ENCODE measurements around the gene RHCG.

Gene RHCG

DNA sequence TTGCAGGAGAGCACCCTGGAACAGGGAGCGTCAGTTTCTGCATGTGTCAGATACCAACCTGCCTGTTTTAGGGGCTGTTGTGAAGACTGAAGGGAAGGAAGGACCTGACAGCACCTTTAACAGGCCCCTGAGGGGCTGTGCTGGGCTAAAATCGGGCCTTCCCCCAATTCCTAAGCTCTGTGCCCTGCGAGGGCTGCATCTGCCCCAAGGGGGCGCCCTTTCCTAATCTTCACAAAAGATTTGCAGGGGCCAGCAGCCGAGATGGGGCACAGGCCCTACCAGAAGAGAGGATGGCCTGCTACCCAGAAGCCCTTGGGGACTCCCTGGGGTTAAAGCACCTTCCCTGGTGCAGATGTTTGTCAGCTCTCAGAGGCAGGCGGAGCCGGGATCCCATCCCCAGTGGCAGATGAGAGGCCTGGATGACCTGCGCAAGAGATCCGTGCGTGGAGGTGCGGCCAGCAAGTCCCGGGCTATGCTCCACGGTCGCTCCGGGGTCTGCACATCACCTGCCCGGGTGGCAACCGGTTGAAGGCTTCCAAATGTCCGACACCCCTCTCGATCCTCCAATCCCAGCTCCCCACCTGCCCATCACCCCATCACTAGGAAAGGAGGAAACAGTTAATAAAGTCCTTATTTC, 53.6 kb downstream of the RHCG start:
- peak; percentile 77 for DNase-seq

- no peak for DNase-seq
Measured at GRCh38 chr15:89442155-89442554, 54.2 kb downstream of the RHCG start.

DNA sequence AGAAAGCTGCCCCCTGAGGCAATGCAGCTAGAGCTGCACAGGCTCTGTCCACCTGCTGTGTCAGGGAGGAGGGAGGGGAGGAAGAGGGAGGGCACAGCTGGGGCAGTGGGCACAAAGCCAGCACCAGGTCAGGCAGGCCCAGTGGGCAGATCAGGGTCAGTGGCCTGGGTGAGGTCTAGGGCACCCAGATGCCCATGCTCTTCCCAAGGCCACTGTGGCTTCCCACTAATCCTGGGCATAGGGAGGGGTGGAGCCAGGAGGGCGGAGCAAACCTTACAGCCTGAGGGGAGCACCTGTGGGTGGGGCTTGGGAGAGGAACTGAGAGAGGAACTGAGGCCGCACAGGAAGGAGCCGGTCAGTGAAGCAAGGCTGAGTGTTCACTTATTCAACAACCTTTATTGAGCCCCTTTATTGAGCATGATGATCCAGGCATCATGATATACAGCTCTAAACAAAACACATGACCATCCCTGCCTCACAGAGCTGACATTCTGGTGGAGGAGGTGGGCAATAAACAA, 55.0 kb downstream of the RHCG start:
- no peak for DNase-seq

DNA sequence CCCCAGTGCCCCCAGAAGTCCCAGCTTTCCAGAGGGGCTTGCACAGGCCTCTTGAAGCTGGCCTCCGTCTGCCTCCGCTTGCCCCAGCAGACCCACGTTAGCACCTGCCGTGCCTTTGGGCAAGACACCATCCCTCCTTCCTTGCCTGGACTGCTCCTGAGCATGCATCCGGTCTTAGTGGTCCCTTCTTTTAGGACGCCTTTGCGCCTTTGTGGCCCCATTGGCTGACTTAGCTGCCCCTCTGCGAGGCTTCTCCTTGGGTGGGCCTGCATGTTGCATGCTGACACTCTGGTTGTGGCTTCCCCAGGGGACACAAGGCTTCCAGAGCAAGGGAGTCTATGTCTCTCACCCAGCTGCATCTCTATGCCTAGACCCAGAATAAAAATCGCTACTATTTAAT, 56.6 kb downstream of the RHCG start:
- DNase-seq: no peak

DNA sequence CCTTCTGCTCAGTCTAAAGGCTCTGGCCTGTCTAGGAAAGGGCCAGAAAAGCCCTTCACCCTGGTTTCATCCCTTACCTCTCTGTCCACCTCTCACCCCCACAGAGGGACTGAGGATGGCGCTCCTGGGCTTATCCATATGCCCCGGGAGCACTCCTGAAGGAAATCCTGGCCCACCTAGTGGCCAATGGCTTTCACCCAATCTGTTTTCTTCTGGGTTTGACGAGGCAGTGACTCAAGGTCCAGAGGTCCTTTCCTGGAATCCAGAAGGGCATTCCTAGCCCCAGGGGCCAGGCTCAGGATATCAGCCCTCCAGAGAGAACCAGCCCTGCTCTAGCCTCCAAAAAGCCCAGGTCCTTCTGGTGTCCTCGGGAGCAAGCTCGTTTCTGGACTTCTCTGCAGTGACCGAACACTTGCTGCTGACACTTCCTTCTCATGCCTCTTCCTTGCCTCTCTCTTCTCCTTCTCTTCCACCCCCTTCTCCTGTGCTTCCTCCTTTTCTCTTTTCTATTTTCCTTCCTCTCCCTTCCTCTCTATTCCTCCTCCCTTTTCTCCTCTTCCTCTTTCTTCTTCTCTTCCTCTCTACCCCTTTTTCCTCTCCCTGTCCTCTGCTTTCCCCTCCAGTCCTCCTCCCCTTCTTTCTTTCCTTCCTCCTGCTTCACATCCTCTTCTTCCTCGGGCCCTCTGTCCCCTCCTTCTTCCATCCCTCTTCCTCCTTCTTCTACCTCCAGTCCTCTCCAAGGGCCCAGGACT, 59.6 kb downstream of the RHCG start:
- no peak for DNase-seq

- DNase-seq: no peak
Measured at GRCh38 chr15:89435362-89435761, 61.0 kb downstream of the RHCG start.

DNA sequence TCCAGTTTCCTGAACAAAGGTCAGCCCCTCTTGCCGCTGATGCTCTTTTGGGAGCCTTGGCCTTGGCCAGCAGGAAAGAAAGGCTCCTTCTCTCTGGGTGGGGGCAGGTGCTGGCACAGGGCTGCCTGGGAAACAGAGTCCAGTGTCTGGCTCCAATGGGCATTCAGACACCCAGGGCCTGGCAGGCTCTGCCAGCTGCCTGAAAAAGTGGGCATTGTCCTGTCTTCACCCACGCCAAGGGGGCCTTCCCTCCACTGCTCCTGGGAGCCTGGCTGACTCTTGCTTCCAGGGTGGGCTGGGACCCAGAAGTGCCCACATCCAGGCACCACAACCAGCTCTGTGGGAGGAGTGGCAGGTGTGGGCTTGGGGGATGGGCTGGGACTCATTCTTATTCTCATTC, 62.7 kb downstream of the RHCG start:
- DNase-seq: no peak

- DNase-seq: peak; percentile 91
Measured at GRCh38 chr15:89430530-89431341, 65.6 kb downstream of the RHCG start.

- DNase-seq: no peak
Measured at GRCh38 chr15:89429986-89430385, 66.4 kb downstream of the RHCG start.

DNA sequence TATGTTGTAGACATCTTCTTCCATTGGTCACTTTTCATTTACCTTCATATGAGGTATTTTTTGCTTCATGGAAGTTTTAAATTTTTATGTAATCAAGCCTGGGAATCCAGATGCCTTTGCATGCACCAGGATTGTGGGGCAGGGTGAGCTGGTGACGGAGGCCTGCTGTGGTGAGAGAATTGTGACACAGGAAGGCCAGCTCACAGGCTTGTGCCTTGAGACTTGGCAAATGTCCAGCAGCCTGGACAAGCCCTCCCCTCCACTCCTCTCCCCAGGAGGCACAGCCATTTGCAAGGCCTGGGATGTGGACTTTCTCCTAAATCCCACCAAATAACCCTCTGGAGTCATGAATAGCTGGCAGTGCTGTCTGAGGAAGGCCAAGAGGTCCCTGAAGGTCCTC, 67.4 kb downstream of the RHCG start:
- no peak for DNase-seq

GRCh38 chr15:89428246-89428645, 68.1 kb downstream of the RHCG start:
- DNase-seq: no peak

DNA sequence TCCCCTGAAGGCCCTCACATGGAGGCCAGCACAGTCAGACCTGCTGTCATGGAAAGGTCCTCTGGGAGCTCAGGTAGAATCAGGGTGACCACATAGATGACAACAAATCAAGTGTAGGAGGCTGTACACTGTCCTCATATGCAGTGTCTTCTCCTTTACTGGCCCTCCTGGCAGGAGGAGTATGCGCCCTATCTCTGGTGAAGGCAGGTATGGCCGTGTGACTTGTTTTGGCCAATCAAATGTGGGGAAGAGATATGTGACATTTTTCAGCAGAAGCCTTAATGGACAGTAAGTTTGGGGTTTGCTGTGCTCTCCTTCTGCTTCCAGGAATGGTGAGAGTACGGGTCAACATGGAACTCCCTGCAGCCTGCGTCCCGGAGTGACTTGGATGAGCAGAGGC, 69.9 kb downstream of the RHCG start:
- no peak for DNase-seq

DNA sequence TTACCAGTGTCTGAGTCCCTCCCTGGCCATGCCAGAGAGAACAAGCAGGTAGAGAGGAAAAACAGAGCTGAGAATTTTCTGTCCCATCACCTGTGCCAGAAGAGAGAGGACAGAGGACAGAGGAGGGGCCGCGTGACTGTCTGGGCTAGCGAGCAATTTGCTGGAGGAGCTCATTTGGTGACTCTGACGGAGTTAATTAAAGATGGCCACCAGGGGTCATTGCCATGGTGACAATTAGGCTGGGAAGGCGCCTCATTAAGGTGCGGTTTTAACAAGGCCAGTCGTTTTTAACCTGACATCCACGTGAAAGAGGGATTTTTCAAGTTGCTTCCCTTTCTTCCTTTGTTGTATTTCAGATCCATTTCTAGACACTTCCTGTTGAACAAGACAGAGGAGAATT, 72.4 kb downstream of the RHCG start:
- no peak for DNase-seq

All from OCI-M1 (cell line).